Stimulated activated CD8-positive, alpha-beta memory T cell treated with anti-CD3 and anti-CD28 coated beads, Interleukin-12 subunit alpha, Interleukin-12 subunit beta, amount 100 ng/mL, for 24 hours (primary cell): ENCODE results near the gene GPX8.

Experiments used
- DNase-seq: peaks from one replicate; pipeline ENCODE4 v3.0.0-alpha.2; 2020; ENCODE audit errors: extremely low read depth

The GPX8 gene

GRCh38 chr5:55159763-55160492 is at the start of gene GPX8:
TSS of gene GPX8 (plus strand) at chr5:55160171. CDS start at chr5:55160193, 22 bp downstream.
- DNase-seq, result no peak

DNA sequence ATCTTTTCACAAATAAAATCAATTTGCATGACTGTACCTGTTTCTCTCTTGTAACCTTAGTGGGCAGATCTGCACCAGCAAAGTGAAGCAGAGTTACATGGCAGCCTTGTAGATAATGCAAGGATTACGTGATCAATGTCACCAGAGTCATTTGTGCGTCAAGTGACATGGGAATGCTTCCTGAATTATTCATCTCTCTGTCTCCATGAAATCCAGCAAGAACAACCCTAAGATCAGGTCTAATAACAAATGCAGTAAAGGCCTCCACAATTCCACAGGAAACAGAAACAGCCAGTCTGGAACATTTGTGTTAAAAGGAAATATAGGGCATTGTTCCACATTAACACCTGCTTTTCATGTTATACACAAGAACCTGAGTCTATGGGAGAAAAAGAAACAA is 49.8 kb upstream of the GPX8 start:
- no peak for DNase-seq

- no peak for DNase-seq
Observed at GRCh38 chr5:55113327-55113726, 46.6 kb upstream of the GPX8 start.

- no peak for DNase-seq
Observed at GRCh38 chr5:55114061-55114460, 45.9 kb upstream of the GPX8 start.

DNA sequence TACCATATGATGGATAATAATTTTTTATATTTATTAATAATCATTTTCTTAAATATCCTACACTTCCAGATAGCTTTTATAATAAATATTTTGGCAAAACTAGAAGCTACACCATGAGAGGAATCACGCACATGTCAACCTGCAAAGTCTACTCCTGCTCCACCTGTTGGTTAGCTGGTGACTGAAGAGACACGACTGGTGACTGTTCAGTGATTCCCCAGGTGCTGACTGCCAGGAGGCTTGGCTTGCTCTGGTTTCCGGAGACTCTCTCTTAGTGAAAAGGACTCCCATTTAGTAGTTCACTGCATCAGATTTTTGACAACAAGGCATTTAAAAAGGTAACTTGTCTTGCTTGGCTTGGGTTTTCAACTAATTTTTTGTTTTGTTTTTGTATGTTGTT is 36.6 kb upstream of the GPX8 start:
- no peak for DNase-seq

GRCh38 chr5:55134053-55134722 is 25.8 kb upstream of the GPX8 start:
- DNase-seq, result no peak

DNA sequence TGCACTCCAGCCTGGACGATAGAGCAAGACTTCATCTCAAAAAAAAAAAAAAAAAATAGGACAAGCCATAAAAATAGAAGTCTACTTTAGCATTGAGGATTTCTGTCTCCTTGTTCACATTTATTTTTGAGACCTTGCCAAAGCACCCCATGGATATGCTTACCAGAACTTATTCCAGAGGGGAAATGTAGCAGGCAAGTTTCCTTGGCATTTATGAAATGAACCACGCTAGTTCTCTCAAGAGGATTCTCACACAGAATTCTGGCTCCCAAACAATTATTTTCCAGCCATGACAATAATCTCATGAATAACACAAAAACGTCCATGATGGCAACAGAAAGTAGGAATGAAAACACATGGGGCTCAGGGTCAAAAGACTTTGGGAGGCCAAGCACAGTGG is 23.4 kb upstream of the GPX8 start:
- DNase-seq, result no peak

- DNase-seq, result no peak
Observed at GRCh38 chr5:55140908-55141665, 18.9 kb upstream of the GPX8 start.

DNA sequence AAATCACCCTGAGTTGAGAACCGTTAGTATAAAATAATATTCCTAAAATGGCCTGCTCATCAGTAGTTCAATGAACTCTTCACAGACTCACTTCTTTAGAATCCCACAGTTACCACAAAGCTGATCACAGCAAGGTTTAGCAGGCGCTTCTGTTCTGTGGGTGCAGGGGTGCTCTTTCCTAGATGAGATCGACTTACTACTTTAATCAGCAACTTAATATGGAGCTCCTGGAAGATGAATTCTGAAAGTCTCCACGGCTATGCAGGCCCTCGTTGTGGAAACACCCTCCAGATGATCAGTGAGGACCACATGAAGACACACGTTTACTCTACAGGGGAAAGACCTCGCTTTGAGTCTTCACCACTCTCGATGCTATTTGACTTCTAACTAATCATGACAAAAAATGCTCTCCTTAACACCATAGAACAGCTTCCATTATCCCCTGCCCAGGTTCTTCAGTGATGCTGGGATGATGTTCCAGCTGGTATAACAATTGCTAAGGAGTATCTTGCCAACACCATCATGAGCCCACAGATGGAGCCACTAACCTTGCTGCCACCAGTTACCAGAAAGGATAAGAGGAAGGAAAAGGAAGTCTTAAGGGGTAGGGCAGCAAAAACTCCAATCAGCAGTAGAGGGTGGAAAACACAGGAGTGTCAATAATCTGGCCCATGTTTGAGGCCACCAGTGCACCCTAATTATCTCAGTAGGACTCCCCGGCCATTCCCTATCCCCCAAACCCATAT is 17.9 kb upstream of the GPX8 start:
- no peak for DNase-seq

- no peak for DNase-seq
Observed at GRCh38 chr5:55143624-55144023, 16.3 kb upstream of the GPX8 start.

- no peak for DNase-seq
Observed at GRCh38 chr5:55146080-55146479, 13.9 kb upstream of the GPX8 start.

DNA sequence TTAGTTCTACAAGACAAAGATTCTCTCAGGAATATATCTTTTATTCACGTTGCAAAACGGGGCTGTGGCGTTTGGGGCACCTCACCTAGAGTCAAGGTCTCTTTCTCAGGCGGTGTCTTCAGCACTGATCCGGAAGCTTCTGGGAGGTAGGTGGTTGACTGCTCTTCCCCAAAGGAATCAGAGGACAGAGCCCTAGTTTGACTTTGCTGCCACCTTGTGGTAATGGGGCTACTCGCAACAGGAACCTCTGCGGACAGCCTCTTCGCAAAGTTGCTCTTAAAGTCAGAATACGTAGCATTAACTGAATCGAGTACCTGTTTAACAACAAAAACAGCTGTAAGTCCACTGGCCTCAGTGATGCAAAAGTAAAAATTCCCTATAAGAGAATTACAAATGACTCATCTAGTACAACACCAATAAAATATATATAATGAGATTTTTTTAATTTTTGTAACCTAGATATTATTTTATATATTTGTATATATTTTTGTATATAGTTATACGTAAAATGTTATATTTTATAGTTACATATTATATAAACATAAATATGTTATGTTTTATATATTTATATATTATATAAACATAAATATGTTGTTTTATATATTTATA is 13.3 kb upstream of the GPX8 start:
- DNase-seq, result peak; percentile 38

DNA sequence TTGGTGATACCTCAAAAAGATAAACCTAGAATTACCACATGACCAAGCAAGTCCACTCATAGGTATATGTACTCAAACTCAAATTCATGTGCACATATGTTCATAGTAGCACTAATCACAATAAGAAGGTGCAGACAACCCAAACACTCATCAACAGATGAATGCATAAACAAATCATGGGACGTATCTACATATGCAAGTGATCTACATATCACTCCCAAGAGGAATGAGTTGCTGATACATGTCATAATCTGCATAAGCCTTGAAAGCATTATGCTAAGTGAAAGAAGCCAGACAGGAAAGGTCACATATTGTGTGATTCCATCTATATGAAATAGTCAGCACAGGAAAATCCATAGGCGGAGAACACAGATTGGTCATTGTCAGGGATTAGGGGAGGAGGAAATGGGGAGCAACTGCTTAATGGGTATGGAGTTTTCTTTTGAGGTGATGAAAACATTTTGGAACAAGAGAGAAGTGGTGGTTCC is 10.6 kb upstream of the GPX8 start:
- no peak for DNase-seq

DNA sequence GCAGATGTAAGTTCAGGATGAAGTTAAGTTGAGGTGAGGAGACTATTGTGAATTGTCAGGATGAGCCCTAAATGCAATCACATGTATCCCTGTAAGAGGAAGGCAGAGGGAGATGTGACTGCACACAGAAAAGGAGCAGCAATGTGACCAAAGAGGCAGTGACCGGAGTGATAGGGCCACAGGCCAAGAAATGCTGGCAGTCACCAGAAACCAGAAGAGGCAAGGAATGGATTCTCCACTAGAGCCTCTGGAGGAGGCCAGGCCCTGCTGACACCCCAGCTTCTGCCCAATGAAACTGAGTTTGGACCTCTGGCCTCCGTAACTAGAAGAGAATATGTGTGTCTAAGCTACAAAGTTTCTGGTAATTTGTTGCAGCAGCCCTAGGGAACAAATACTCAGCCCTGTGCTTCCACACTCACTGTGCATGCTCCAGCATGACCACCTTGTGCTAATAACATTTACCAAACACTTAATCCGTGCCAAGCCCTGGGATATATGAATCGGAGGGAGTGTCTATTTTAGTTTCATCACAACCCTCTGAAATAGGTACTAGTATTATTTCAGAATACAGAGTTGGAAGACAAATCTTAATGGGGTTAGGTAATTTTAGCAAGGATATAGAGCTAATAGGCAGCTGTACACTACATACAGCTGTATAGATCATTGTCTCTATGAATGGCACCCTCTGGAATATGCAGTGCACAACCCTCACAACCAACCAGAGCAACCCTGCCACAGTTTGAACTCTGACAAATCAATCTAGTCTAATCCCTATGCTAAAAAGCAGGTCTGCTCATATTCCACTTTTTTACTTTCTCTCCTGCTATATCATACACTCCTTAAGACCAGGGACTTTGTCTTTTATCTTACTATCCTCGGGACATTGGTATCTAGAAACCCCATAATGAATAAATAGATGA is 7.8 kb upstream of the GPX8 start:
- no peak for DNase-seq

DNA sequence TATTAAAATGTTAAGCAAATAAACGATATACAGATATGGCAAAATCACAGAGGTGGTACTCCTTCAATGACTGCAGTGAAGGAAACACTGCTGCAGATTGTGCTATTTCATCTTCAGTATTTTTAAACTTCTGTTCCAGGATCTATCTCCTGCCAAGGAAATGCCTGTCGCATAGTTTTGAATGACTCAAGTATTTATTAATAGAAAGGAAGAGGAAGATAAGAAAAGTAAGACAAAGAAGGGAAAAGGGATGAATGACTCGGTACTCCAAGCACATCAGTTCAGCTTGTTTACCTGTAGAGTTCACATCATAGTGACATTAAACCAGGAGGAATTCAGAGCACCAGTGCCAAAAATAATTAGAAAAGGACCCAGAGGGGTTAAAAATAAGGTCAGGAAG is 5.1 kb upstream of the GPX8 start:
- no peak for DNase-seq

- no peak for DNase-seq
Observed at GRCh38 chr5:55160493-55161209, 680 bp downstream of the GPX8 start.

DNA sequence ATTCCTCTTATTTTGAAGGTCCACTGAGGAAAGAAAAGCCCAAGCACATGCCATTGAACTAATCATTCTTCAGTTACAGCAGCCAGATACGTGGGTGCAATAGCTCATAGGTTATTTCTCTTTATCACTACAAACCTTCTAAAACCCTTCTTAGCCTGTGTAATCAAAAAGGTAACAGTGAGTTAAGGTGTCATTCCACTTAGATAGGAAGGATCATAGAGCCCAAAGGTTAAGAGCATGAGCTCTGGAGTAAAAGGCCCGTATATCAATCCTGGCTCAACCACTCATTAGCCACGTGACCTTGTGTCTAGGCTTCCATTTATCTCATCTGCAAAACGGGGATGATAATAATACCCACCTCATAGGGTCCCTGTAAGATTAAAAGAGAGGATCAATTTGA is 2.7 kb downstream of the GPX8 start:
- DNase-seq, result no peak

DNA sequence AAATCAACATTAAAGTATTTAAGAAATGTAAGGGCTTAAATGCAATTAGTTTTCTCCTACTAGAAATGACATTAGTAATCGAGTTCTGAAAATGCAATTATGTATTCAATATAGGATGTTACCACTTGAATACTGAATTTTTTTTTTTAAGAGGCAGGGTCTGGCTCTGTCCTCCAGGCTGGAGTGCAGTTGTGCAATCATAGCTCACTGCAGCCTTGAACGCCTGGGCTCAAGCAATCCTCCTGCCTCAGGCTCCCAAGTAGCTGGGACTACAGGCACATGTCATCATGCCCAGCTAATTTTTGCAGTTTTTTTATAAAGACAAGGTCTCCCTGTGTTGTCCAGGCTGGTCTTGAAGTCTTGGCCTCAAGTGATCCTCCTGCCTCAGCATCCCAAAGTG is 11.5 kb downstream of the GPX8 start:
- no peak for DNase-seq

- DNase-seq, result no peak
Observed at GRCh38 chr5:55172051-55172899, 12.3 kb downstream of the GPX8 start.
